Measurements from ENCODE around the gene GLRA1.

The GLRA1 gene

DNA sequence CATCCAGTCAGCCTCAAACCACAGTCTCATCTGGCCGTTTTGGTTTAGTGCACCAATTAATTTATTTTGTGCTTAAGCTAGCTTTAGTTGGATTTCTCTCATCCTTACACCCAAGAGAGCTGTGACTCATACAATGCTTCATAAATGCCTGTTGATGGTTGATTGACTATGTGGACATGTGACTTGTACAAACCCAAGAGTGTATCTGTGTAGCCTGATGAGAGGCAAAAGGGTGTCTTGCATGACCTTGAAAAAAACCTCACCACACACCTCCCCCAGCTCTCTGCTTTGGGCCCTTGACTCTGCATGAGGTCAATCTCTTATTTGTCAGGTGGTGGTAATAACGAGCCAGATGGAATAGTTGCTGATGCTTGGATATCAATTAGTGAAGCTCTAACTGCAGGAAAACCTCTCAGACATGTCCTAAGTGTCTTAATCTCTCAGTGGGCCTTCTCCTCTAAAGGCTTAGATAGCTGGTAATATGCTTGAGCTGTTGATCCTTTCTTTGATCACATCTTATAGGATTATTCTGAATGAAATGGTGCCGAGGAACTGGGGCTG, 10.6 kb upstream of the GLRA1 start:
- Histone ChIP-seq H3K9ac (ENCODE audit: low read length) (no peak overlapping the region), H2BK15ac (ENCODE audit: low read depth, poor library complexity, severe bottlenecking) (no peak overlapping the region), H3K4me2 (ENCODE audit: low read length, poor library complexity, severe bottlenecking) (no peak overlapping the region), H2AK5ac (ENCODE audit: low read length, severe bottlenecking) (no peak overlapping the region), H2AFZ (ENCODE audit: low read depth, low read length) (no peak overlapping the region), H3K36me3 (ENCODE audit: control insufficient read depth in 1 of 2, insufficient read depth in 2 of 2, low read depth in 1 of 2, low read length in 2 of 2) (no peaks in the 10 kb centered on the region), H3K23ac (ENCODE audit: low read length in 2 of 2) (no peak overlapping the region), H3K4ac (ENCODE audit: low read depth in 1 of 2, low read length in 2 of 2) (no peak overlapping the region), H3K9me3 (ENCODE audit: control insufficient read depth, low read length) (peaks cover 43% of the 10 kb centered on the region), H3K4me1 (ENCODE audit: control insufficient read depth, insufficient read depth, low read depth, low read length) (no peaks in the 10 kb centered on the region), H4K91ac (ENCODE audit: low read length) (no peak overlapping the region), H3K27ac (ENCODE audit: low read length, poor library complexity, severe bottlenecking) (no peak overlapping the region), H2BK120ac (ENCODE audit: low read depth, low read length) (no peak overlapping the region), H3K27me3 (ENCODE audit: control insufficient read depth in 1 of 2, insufficient read depth in 1 of 2, low read length in 2 of 2) (no peaks in the 10 kb centered on the region), H3K4me3 (ENCODE audit: insufficient read depth in 1 of 2, low read depth in 1 of 2, low read length in 2 of 2) (no peak overlapping the region), H3K18ac (ENCODE audit: low read depth in 1 of 2, low read length in 2 of 2) (no peak overlapping the region), H3K79me1 (replicated peaks; ENCODE audit: low read length, poor library complexity, severe bottlenecking) (no peaks in the 10 kb centered on the region), H2BK12ac (ENCODE audit: low read length in 2 of 2) (no peak overlapping the region), H3K14ac (ENCODE audit: low read length in 2 of 2) (no peak overlapping the region), H4K8ac (ENCODE audit: low read length) (no peak overlapping the region), H2BK5ac (ENCODE audit: low read depth, low read length, poor library complexity, severe bottlenecking) (no peak overlapping the region)
- no peak for DNase-seq
- WGBS = 44% methylated on average over 2 of the region's 3 CpGs

DNA sequence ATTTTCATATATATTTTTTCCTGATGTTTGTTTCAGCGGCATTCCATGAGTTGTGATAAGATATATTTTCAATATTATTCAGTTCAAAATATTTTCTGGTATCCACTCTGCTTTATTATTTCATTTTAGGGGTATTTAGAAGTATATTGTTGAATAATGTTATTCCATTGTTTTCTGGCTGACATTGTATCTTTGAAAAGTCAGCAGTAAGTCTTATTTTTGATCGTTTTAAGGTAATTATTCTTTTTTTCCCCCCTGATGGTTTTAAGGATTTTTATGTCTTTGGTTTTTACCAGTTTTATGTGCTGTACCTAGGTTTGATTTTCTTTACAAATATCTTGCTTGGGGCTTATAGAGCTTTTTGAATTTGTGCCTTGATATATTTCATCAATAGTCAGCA, 6.6 kb upstream of the GLRA1 start:
- Histone ChIP-seq H2AFZ (ENCODE audit: low read depth, low read length) (no peak overlapping the region), H3K14ac (ENCODE audit: low read length in 2 of 2) (no peak overlapping the region), H2BK12ac (ENCODE audit: low read length in 2 of 2) (no peak overlapping the region), H2BK15ac (ENCODE audit: low read depth, poor library complexity, severe bottlenecking) (no peak overlapping the region), H3K27ac (ENCODE audit: low read length, poor library complexity, severe bottlenecking) (no peak overlapping the region), H3K9ac (ENCODE audit: low read length) (no peak overlapping the region), H3K4me3 (ENCODE audit: insufficient read depth in 1 of 2, low read depth in 1 of 2, low read length in 2 of 2) (no peak overlapping the region), H3K23ac (ENCODE audit: low read length in 2 of 2) (no peak overlapping the region), H3K79me1 (replicated peaks; ENCODE audit: low read length, poor library complexity, severe bottlenecking) (no peaks in the 10 kb centered on the region), H3K36me3 (ENCODE audit: control insufficient read depth in 1 of 2, insufficient read depth in 2 of 2, low read depth in 1 of 2, low read length in 2 of 2) (no peaks in the 10 kb centered on the region), H3K18ac (ENCODE audit: low read depth in 1 of 2, low read length in 2 of 2) (no peak overlapping the region), H2BK5ac (ENCODE audit: low read depth, low read length, poor library complexity, severe bottlenecking) (no peak overlapping the region), H3K9me3 (ENCODE audit: control insufficient read depth, low read length) (peaks cover 67% of the 10 kb centered on the region), H2BK120ac (ENCODE audit: low read depth, low read length) (no peak overlapping the region), H3K4ac (ENCODE audit: low read depth in 1 of 2, low read length in 2 of 2) (no peak overlapping the region), H4K91ac (ENCODE audit: low read length) (no peak overlapping the region), H3K4me2 (ENCODE audit: low read length, poor library complexity, severe bottlenecking) (no peak overlapping the region), H4K8ac (ENCODE audit: low read length) (no peak overlapping the region), H3K4me1 (ENCODE audit: control insufficient read depth, insufficient read depth, low read depth, low read length) (no peaks in the 10 kb centered on the region), H2AK5ac (ENCODE audit: low read length, severe bottlenecking) (no peak overlapping the region), H3K27me3 (ENCODE audit: control insufficient read depth in 1 of 2, insufficient read depth in 1 of 2, low read length in 2 of 2) (no peaks in the 10 kb centered on the region)
- 89% methylated on average over 1 of the region's 2 CpGs for whole genome bisulfite sequencing
- no peak for DNase-seq

DNA sequence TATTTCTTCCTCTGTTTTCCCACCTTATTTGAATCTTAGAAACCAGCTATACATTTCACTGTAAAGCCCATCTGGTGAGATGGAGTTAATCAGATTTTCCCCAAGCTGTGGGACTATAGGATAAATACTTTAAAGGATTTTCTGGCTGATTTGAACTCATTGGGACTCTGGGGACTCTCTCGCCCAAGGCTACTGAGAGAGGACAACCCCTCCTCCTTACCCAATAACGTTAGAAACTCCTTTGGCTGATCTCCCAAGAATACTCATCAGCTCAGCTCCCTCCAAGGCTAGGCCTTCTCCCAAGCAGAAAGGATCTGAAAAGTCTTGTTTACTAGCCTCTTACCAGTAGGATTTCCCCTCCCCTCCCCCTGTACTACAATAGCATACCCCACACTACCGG, 1.5 kb upstream of the GLRA1 start:
- no peak overlapping the region for H3K18ac ChIP-seq (ENCODE audit: low read depth in 1 of 2, low read length in 2 of 2)
- H3K4me1 ChIP-seq (ENCODE audit: control insufficient read depth, insufficient read depth, low read depth, low read length) = no peaks in the 10 kb centered on the region
- H3K4ac ChIP-seq (ENCODE audit: low read depth in 1 of 2, low read length in 2 of 2) = no peak overlapping the region
- H3K9ac ChIP-seq (ENCODE audit: low read length) = no peak overlapping the region
- no peak overlapping the region for H2BK120ac ChIP-seq (ENCODE audit: low read depth, low read length)
- no peak overlapping the region for H3K23ac ChIP-seq (ENCODE audit: low read length in 2 of 2)
- no peak overlapping the region for H4K8ac ChIP-seq (ENCODE audit: low read length)
- no peak overlapping the region for H3K14ac ChIP-seq (ENCODE audit: low read length in 2 of 2)
- no peak overlapping the region for H3K4me3 ChIP-seq (ENCODE audit: insufficient read depth in 1 of 2, low read depth in 1 of 2, low read length in 2 of 2)
- H3K27me3 ChIP-seq (ENCODE audit: control insufficient read depth in 1 of 2, insufficient read depth in 1 of 2, low read length in 2 of 2) = peaks cover 0 to 11% of the 10 kb centered on the region in 2 experiments
- H3K79me1 ChIP-seq (replicated peaks; ENCODE audit: low read length, poor library complexity, severe bottlenecking) = no peaks in the 10 kb centered on the region
- H3K27ac ChIP-seq (ENCODE audit: low read length, poor library complexity, severe bottlenecking) = no peak overlapping the region
- no peak for DNase-seq
- no peak overlapping the region for H4K91ac ChIP-seq (ENCODE audit: low read length)
- peaks cover 32% of the 10 kb centered on the region for H3K9me3 ChIP-seq (ENCODE audit: control insufficient read depth, low read length)
- no peak overlapping the region for H3K4me2 ChIP-seq (ENCODE audit: low read length, poor library complexity, severe bottlenecking)
- H2BK5ac ChIP-seq (ENCODE audit: low read depth, low read length, poor library complexity, severe bottlenecking) = no peak overlapping the region
- H2BK12ac ChIP-seq (ENCODE audit: low read length in 2 of 2) = no peak overlapping the region
- H2BK15ac ChIP-seq (ENCODE audit: low read depth, poor library complexity, severe bottlenecking) = no peak overlapping the region
- WGBS = 63% methylated on average over 2 of the region's 3 CpGs
- no peak overlapping the region for H2AK5ac ChIP-seq (ENCODE audit: low read length, severe bottlenecking)
- no peaks in the 10 kb centered on the region for H3K36me3 ChIP-seq (ENCODE audit: control insufficient read depth in 1 of 2, insufficient read depth in 2 of 2, low read depth in 1 of 2, low read length in 2 of 2)
- H2AFZ ChIP-seq (ENCODE audit: low read depth, low read length) = no peak overlapping the region

DNA sequence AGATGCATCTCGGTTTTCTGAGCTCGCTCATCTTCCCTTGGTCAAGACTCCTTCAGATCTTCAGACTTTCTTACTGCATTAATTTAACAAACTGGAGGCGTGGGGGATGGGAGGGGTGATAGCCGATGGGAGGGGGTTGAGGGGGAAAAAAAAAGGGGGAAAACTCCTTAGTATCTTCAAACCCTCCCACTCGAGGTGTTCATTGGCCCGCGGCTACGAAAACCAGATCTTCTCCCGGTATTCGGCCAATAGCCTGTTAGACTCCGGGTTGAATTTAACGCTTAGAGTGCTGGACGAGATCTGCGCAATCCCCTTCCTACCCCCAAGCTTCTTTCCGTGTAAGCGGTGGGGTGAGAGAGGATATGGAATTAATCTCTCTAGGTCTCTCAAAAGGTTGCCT, 689 bp upstream of the GLRA1 start:
- Histone ChIP-seq H3K9me3 (ENCODE audit: control insufficient read depth, low read length) (peaks cover 27% of the 10 kb centered on the region), H3K4ac (ENCODE audit: low read depth in 1 of 2, low read length in 2 of 2) (no peak overlapping the region), H2BK12ac (ENCODE audit: low read length in 2 of 2) (no peak overlapping the region), H3K36me3 (ENCODE audit: control insufficient read depth in 1 of 2, insufficient read depth in 2 of 2, low read depth in 1 of 2, low read length in 2 of 2) (no peaks in the 10 kb centered on the region), H2BK5ac (ENCODE audit: low read depth, low read length, poor library complexity, severe bottlenecking) (no peak overlapping the region), H3K79me1 (replicated peaks; ENCODE audit: low read length, poor library complexity, severe bottlenecking) (no peaks in the 10 kb centered on the region), H3K4me3 (ENCODE audit: insufficient read depth in 1 of 2, low read depth in 1 of 2, low read length in 2 of 2) (no peak overlapping the region), H4K91ac (ENCODE audit: low read length) (no peak overlapping the region), H2BK15ac (ENCODE audit: low read depth, poor library complexity, severe bottlenecking) (no peak overlapping the region), H3K4me1 (ENCODE audit: control insufficient read depth, insufficient read depth, low read depth, low read length) (no peaks in the 10 kb centered on the region), H3K23ac (ENCODE audit: low read length in 2 of 2) (no peak overlapping the region), H3K4me2 (ENCODE audit: low read length, poor library complexity, severe bottlenecking) (no peak overlapping the region), H4K8ac (ENCODE audit: low read length) (no peak overlapping the region), H3K18ac (ENCODE audit: low read depth in 1 of 2, low read length in 2 of 2) (no peak overlapping the region), H2BK120ac (ENCODE audit: low read depth, low read length) (no peak overlapping the region), H3K14ac (ENCODE audit: low read length in 2 of 2) (no peak overlapping the region), H2AK5ac (ENCODE audit: low read length, severe bottlenecking) (no peak overlapping the region), H2AFZ (ENCODE audit: low read depth, low read length) (no peak overlapping the region), H3K9ac (ENCODE audit: low read length) (no peak overlapping the region), H3K27ac (ENCODE audit: low read length, poor library complexity, severe bottlenecking) (no peak overlapping the region), H3K27me3 (ENCODE audit: control insufficient read depth in 1 of 2, insufficient read depth in 1 of 2, low read length in 2 of 2) (peaks cover 0 to 11% of the 10 kb centered on the region in 2 experiments)
- DNase-seq = no peak
- 30% methylated on average over 11 of the region's 16 CpGs for WGBS

Data from mesenchymal stem cell (in vitro differentiated cells and primary cell).